Suprapubic skin (tissue), 4 donors: ENCODE measurements around the gene SYNPO. TPM values are rescaled to one million over a fixed set of nuclear protein-coding genes. Genes with fewer than 3 reads are reported as not detected.

Experiments used
- DNase-seq, 2 donors: peaks; one replicate each; pipeline ENCODE4 v3.0.0-alpha.2; 2019; ENCODE audit warnings: low spot score in 2 of 2
- H3K27ac ChIP-seq: fragments of 200-600 bp; sonication (generic); one replicate; pipeline ENCODE4 v1.5.1; 2019
- H3K27me3 ChIP-seq: fragments of 200-600 bp; sonication (generic); one replicate; pipeline ENCODE4 v1.5.1; 2019
- H3K36me3 ChIP-seq: fragments of 200-600 bp; sonication (generic); one replicate; pipeline ENCODE4 v1.5.1; 2019
- H3K4me1 ChIP-seq: fragments of 200-600 bp; sonication (generic); one replicate; pipeline ENCODE4 v1.5.1; 2019
- H3K4me3 ChIP-seq: fragments of 200-600 bp; sonication (generic); one replicate; pipeline ENCODE4 v1.5.1; 2019; ENCODE audit warnings: mild to moderate bottlenecking
- H3K9me3 ChIP-seq: fragments of 200-600 bp; sonication (generic); one replicate; pipeline ENCODE4 v1.5.1; 2019
- EP300 ChIP-seq: sonication (generic); formaldehyde crosslinking; IDR thresholded peaks from one replicate; pipeline ENCODE4 v1.6.1; 2017; ENCODE audit warnings: antibody characterized with exemption
- POLR2A ChIP-seq, 2 donors: fragments of 450-650 bp; IDR thresholded peaks; one replicate each; pipeline ENCODE4 v1.6.1; 2017; ENCODE audit warnings: antibody characterized with exemption in 2 of 2, mild to moderate bottlenecking in 2 of 2, moderate library complexity in 2 of 2
- POLR2AphosphoS5 ChIP-seq, 3 donors: sonication (generic); formaldehyde crosslinking; IDR thresholded peaks; one replicate each; pipeline ENCODE4 v1.6.1; 2017; ENCODE audit warnings: antibody characterized with exemption in 3 of 3
- WGBS: methylation state at CpG from one replicate; pipeline ENCODE4 v1.1.5; 2018; 5-methylcytosine and 5-hydroxymethylcytosine counted together
- total RNA-seq, 4 donors: library from RNA; depleted of rRNA; stranded (reverse); fragments of >200 nt; gene quantifications; one replicate each; pipeline ENCODE4 v1.1.0, GENCODE V29; 2016
- TF ChIP-seq, protein P1 (sequence below), 2 donors: fragments of 200-600 bp in 1 of 2; fragments of 450-650 bp in 1 of 2; sonication (generic) in 1 of 2; IDR thresholded peaks; one replicate each; pipeline ENCODE4 v1.5.1; 2016 to 2019; ENCODE audit warnings: antibody characterized with exemption in 2 of 2, mild to moderate bottlenecking in 1 of 2, moderate library complexity in 1 of 2

SYNPO gene
- total RNA-seq, 4 donors from 2014 or later = 3.3 to 8.5 (median 5.6) TPM

GRCh38 chr5:150612905-150613670 is 27.4 kb upstream of the SYNPO start:
- 68% methylated on average over 4 of the region's 4 CpGs for WGBS
- Histone ChIP-seq H3K27ac (no peak overlapping the region), H3K27me3 (no peaks in the 10 kb centered on the region), H3K9me3 (no peaks in the 10 kb centered on the region), H3K4me3 (no peak overlapping the region), H3K4me1 (peaks cover 51% of the 10 kb centered on the region), H3K36me3 (no peaks in the 10 kb centered on the region)
- DNase-seq = no peak
- TF ChIP-seq EP300 = no peak
- no peak for TF ChIP-seq POLR2A (IDR thresholded peaks at IDR 0.05)
- no peak for TF ChIP-seq POLR2AphosphoS5 (IDR thresholded peaks at IDR 0.05)
- TF ChIP-seq, protein P1, sequence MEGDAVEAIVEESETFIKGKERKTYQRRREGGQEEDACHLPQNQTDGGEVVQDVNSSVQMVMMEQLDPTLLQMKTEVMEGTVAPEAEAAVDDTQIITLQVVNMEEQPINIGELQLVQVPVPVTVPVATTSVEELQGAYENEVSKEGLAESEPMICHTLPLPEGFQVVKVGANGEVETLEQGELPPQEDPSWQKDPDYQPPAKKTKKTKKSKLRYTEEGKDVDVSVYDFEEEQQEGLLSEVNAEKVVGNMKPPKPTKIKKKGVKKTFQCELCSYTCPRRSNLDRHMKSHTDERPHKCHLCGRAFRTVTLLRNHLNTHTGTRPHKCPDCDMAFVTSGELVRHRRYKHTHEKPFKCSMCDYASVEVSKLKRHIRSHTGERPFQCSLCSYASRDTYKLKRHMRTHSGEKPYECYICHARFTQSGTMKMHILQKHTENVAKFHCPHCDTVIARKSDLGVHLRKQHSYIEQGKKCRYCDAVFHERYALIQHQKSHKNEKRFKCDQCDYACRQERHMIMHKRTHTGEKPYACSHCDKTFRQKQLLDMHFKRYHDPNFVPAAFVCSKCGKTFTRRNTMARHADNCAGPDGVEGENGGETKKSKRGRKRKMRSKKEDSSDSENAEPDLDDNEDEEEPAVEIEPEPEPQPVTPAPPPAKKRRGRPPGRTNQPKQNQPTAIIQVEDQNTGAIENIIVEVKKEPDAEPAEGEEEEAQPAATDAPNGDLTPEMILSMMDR (IDR thresholded peaks at IDR 0.05) = no peak

DNA sequence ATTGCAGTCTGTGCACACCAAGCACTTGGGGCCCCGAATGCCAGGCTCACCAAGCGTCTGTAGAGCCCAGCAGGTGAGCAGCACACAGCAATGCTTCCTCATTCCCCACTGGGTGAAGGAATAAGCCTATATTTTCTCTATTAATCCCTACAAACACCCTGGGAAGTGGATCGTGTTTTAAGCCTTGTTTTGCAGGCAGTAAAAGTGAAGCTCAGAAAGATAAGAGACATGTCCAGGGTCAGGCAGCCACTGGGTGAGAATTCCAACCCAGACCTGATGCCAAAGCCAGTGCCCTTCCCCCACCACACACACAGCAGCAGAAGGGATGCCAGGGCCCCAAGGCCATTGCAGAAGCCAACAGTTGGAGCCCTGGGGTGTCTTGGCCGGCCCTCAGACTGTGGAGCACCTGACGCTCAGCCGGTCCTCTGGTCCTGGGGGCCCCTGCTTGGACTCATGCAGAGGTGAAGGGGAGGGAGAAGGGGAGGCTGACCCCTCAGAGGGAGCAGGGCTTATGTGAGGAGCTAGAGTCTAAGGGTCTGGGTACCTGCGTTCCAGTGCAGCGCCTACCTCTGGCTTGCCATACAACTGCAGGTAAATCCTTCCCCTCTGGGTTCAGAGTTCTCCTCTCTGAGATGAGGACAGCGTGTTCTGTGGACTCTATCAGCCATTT is 26.3 kb upstream of the SYNPO start:
- WGBS = 83% methylated on average over 6 of the region's 9 CpGs
- H3K9me3 ChIP-seq = no peaks in the 10 kb centered on the region
- H3K4me3 ChIP-seq = no peak overlapping the region
- TF ChIP-seq, protein P1 (IDR thresholded peaks at IDR 0.05) = no peak
- TF ChIP-seq POLR2A (IDR thresholded peaks at IDR 0.05) = no peak
- no peak for TF ChIP-seq EP300
- no peak for TF ChIP-seq POLR2AphosphoS5 (IDR thresholded peaks at IDR 0.05)
- H3K27ac ChIP-seq = no peak overlapping the region
- H3K4me1 ChIP-seq = peaks cover 61% of the 10 kb centered on the region
- H3K27me3 ChIP-seq = no peaks in the 10 kb centered on the region
- no peaks in the 10 kb centered on the region for H3K36me3 ChIP-seq
- DNase-seq = no peak

GRCh38 chr5:150614661-150615060 is 25.8 kb upstream of the SYNPO start:
- TF ChIP-seq EP300 (no peak), POLR2A (IDR thresholded peaks at IDR 0.05) (no peak), POLR2AphosphoS5 (IDR thresholded peaks at IDR 0.05) (no peak)
- TF ChIP-seq, protein P1 (IDR thresholded peaks at IDR 0.05) = no peak
- Histone ChIP-seq H3K4me1 (peaks cover 65% of the 10 kb centered on the region), H3K36me3 (no peaks in the 10 kb centered on the region), H3K27me3 (no peaks in the 10 kb centered on the region), H3K9me3 (no peaks in the 10 kb centered on the region), H3K27ac (no peak overlapping the region), H3K4me3 (no peak overlapping the region)
- DNase-seq = no peak
- WGBS = no CpG with 5 or more reads among the region's 4 CpGs

- WGBS = 10% methylated on average over 7 of the region's 17 CpGs
- H3K27ac ChIP-seq = no peak overlapping the region
- H3K4me3 ChIP-seq = no peak overlapping the region
- TF ChIP-seq POLR2A (IDR thresholded peaks at IDR 0.05) (no peak), POLR2AphosphoS5 (IDR thresholded peaks at IDR 0.05) (no peak), EP300 (no peak)
- TF ChIP-seq, protein P1 (IDR thresholded peaks at IDR 0.05) = no peak
- H3K36me3 ChIP-seq = no peaks in the 10 kb centered on the region
- H3K27me3 ChIP-seq = no peaks in the 10 kb centered on the region
- H3K9me3 ChIP-seq = no peaks in the 10 kb centered on the region
- DNase-seq = no peak
- peaks cover 66% of the 10 kb centered on the region for H3K4me1 ChIP-seq
These were observed 25.2 kb upstream of the SYNPO start for GRCh38 chr5:150615141-150615699.

GRCh38 chr5:150616024-150616470 is 24.4 kb upstream of the SYNPO start:
- WGBS = 35% methylated on average over 5 of the region's 5 CpGs
- H3K36me3 ChIP-seq = no peaks in the 10 kb centered on the region
- no peak overlapping the region for H3K27ac ChIP-seq
- TF ChIP-seq POLR2AphosphoS5 (IDR thresholded peaks at IDR 0.05) = no peak
- TF ChIP-seq EP300 = no peak
- no peak for TF ChIP-seq POLR2A (IDR thresholded peaks at IDR 0.05)
- TF ChIP-seq, protein P1 (IDR thresholded peaks at IDR 0.05) = no peak
- H3K4me3 ChIP-seq = no peak overlapping the region
- H3K27me3 ChIP-seq = no peaks in the 10 kb centered on the region
- peaks cover 66% of the 10 kb centered on the region for H3K4me1 ChIP-seq
- no peaks in the 10 kb centered on the region for H3K9me3 ChIP-seq
- no peak for DNase-seq
